Activated CD8-positive, alpha-beta T cell treated with anti-CD3 and anti-CD28 coated beads for 36 hours (primary cell): ENCODE measurements around the gene HSD17B12. TPM values are rescaled to one million over a fixed set of nuclear protein-coding genes. Genes with fewer than 3 reads are reported as not detected.

Experiments
- ATAC-seq: fragments of 200-7000 bp; cut with Tn5 transposase; one replicate; pipeline ENCODE4 v1.10.0; 2021; ENCODE audit warnings: mild to moderate bottlenecking, moderate library complexity
- CTCF ChIA-PET: fragments of 350-600 bp; sonication (Branson Sonifier 250); formaldehyde crosslinking; loops from one replicate; lab custom pipeline; 2021; ENCODE audit warnings: antibody characterized with exemption; lab: Charles Lee
- POLR2A ChIA-PET: fragments of 350-600 bp; sonication (Branson Sonifier 250); formaldehyde crosslinking; loops from one replicate; lab custom pipeline; 2021; ENCODE audit warnings: antibody characterized with exemption; lab: Charles Lee
- DNase-seq: peaks from one replicate; pipeline ENCODE4 v3.0.0-alpha.2; 2020
- H3K27ac Mint-ChIP-seq: one replicate; pipeline ENCODE4 v1.8.0; 2021; ENCODE audit warnings: mild to moderate bottlenecking, mixed read lengths
- H3K27me3 Mint-ChIP-seq: one replicate; pipeline ENCODE4 v1.8.0; 2021; ENCODE audit warnings: mixed read lengths
- H3K36me3 Mint-ChIP-seq: one replicate; pipeline ENCODE4 v1.8.0; 2021; ENCODE audit warnings: low read depth, mixed read lengths
- H3K4me1 Mint-ChIP-seq: one replicate; pipeline ENCODE4 v1.8.0; 2021; ENCODE audit warnings: low read depth, mixed read lengths
- H3K4me3 Mint-ChIP-seq: one replicate; pipeline ENCODE4 v1.8.0; 2021; ENCODE audit warnings: mild to moderate bottlenecking, moderate library complexity, mixed read lengths
- H3K9me3 Mint-ChIP-seq: one replicate; pipeline ENCODE4 v1.8.0; 2021; ENCODE audit warnings: mixed read lengths
- CTCF ChIP-seq: fragments of 200-600 bp; IDR thresholded peaks from one replicate; pipeline ENCODE4 v1.8.0; 2022; ENCODE audit warnings: antibody characterized with exemption, mild to moderate bottlenecking
- intact Hi-C: fragments of 100-400 bp; cut with micrococcal nuclease; formaldehyde crosslinking; loops from one replicate; pipeline ENCODE4 v1.10.0; 2022
- total RNA-seq, 2 experiments: library from RNA; stranded (reverse); gene quantifications; one replicate each; pipeline ENCODE4 v1.2.3, GENCODE V29; 2021

Gene HSD17B12
- total RNA-seq, 2 experiments from 2014 or later = 44.8 to 46.8 TPM

DNA sequence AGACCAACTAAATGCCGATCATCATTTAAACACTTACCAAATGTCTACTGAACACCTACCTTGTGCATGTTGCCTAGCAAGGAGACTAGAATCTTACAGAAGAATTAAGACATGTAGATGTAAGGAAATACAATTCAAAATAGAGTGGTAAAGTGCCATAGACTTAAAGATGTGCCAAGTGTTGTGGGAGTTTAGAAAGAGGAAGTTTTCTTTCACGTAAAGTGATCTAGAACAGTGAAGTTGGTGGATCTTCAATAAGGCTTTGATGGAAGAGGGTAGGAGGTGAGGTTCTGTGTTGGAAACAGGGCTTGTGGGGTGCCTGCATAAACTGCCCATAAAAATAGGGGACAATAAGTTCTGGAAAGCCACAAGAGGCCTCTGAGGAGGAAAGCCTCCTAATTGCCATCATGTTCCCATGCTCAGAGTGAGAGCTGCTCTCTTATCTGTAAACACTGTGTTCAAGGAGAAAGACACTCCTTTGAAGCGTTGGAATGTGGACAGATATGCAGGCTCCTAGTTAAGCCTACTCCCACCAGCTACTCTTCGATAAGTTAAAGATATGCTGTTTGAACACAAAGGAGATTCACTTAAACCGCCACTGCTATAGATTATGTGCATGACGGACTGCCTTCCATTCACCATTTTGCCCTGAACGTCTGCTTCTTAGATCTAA is 66.7 kb downstream of the HSD17B12 start:
- intact Hi-C loops = no loop called here
- H3K4me1 Mint-ChIP-seq = no peaks in the 10 kb centered on the region
- TF ChIP-seq CTCF = no peak

DNA sequence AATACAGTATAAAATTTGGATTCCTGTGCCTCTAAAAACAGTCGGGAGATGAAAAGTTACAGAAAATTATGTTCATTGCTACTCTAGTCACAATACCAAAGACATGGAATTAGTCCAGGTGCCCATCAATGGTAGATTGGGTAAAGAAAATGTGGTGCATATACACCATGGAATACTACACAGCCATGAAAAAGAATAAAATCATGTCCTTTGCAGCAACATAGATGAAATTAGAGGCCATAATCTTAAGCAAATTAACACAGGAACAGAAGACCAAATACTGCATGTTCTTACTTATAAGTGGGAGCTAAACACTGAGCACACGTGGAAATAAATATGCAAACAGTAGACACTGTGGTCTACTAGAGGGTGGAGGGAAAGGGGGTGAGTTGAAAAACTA is 67.6 kb downstream of the HSD17B12 start:
- H3K36me3 Mint-ChIP-seq = peaks cover 40% of the 10 kb centered on the region
- POLR2A ChIA-PET = no interaction called here
- H3K27me3 Mint-ChIP-seq = no peaks in the 10 kb centered on the region
- no peak for DNase-seq
- no peak for ATAC-seq
- TF ChIP-seq CTCF = no peak
- peaks cover 15% of the 10 kb centered on the region for H3K9me3 Mint-ChIP-seq
- CTCF ChIA-PET = no interaction called here
- no peaks in the 10 kb centered on the region for H3K4me1 Mint-ChIP-seq
- intact Hi-C loops = no loop called here
- H3K4me3 Mint-ChIP-seq = no peak overlapping the region
- no peak overlapping the region for H3K27ac Mint-ChIP-seq

More for the DNA sequence above, 66.7 kb downstream of the HSD17B12 start:
- POLR2A ChIA-PET = no interaction called here
- Mint-ChIP-seq H3K9me3 (peaks cover 15% of the 10 kb centered on the region), H3K27ac (no peak overlapping the region), H3K36me3 (peaks cover 43% of the 10 kb centered on the region), H3K4me3 (no peak overlapping the region), H3K27me3 (no peaks in the 10 kb centered on the region)
- no peak for ATAC-seq
- DNase-seq = no peak
- CTCF ChIA-PET = no interaction called here

DNA sequence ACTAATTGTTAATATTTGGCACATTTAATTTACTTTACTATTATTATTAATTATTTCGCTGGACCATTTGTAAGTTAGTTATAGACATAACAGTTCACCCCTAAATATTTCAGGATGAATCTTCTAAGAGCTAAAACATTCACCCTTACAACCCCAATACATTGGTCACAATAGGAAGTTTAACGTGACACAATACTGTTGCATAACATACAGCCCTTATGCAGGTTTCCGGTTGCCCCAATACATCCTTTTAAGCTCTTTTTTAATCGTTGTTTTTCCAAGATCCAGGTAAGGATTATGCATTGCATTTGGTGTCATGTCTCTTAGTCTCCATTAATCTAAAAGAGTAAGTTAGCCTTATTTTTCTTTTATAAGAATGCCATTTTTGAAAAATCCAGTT is 71.2 kb downstream of the HSD17B12 start:
- ATAC-seq (no peak), DNase-seq (no peak)
- Mint-ChIP-seq H3K4me1 (no peaks in the 10 kb centered on the region), H3K9me3 (peaks cover 10% of the 10 kb centered on the region), H3K27ac (no peak overlapping the region), H3K36me3 (peaks cover 37% of the 10 kb centered on the region), H3K27me3 (no peaks in the 10 kb centered on the region), H3K4me3 (no peak overlapping the region)
- ChIA-PET POLR2A (no interaction called here), CTCF (no interaction called here)
- intact Hi-C loops = no loop called here
- TF ChIP-seq CTCF = no peak

DNA sequence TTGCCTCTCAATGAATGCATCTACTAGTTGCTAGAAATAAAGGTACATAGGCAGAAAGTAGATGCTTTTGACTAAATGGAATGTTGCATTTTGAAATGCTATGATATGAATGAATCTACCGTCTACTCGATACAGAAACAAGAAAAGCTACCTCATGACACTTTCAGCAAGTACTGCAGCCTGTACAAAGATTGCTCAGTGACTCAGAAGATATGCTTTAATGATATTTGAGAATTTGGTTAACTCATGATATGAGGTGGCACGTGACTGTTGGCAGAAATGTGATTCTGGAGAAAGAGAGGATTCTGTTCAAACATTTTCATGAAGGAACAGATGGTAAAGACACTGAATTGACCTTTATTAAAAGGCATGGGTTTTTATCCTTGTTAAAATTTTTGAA is 76.0 kb downstream of the HSD17B12 start:
- peaks cover 43% of the 10 kb centered on the region for H3K36me3 Mint-ChIP-seq
- H3K9me3 Mint-ChIP-seq = no peaks in the 10 kb centered on the region
- DNase-seq = no peak
- ChIA-PET CTCF (no interaction called here), POLR2A (no interaction called here)
- H3K4me1 Mint-ChIP-seq = no peaks in the 10 kb centered on the region
- intact Hi-C loops = no loop called here
- no peak overlapping the region for H3K27ac Mint-ChIP-seq
- H3K4me3 Mint-ChIP-seq = no peak overlapping the region
- H3K27me3 Mint-ChIP-seq = no peaks in the 10 kb centered on the region
- TF ChIP-seq CTCF = no peak
- no peak for ATAC-seq

- DNase-seq (no peak), ATAC-seq (no peak)
- no peak overlapping the region for H3K27ac Mint-ChIP-seq
- CTCF ChIA-PET = interaction anchor here (1.2 kb wide), 1 partner anchor 41 kb away, joined by 3 read pairs; no protein-coding TSS in a partner anchor
- POLR2A ChIA-PET = no interaction called here
- no peak overlapping the region for H3K4me3 Mint-ChIP-seq
- peaks cover 4% of the 10 kb centered on the region for H3K9me3 Mint-ChIP-seq
- H3K36me3 Mint-ChIP-seq = peaks cover 49% of the 10 kb centered on the region
- no peaks in the 10 kb centered on the region for H3K4me1 Mint-ChIP-seq
- no peaks in the 10 kb centered on the region for H3K27me3 Mint-ChIP-seq
- intact Hi-C loops = no loop called here
- TF ChIP-seq CTCF = no peak
Observed at GRCh38 chr11:43758927-43759326, 78.4 kb downstream of the HSD17B12 start.
